Measurements from ENCODE around the gene DSN1. TPM values are rescaled to one million over a fixed set of nuclear protein-coding genes. Genes with fewer than 3 reads are reported as not detected.
"Not testable (repeated sequence)": the region's sequence is repeated elsewhere in the genome, so short reads cannot be mapped to it uniquely, and the experiment has no call there.

DSN1 gene
- total and polyA plus RNA-seq, 8 donors: 1.9 to 6.3 (median 3.3) TPM

DNA sequence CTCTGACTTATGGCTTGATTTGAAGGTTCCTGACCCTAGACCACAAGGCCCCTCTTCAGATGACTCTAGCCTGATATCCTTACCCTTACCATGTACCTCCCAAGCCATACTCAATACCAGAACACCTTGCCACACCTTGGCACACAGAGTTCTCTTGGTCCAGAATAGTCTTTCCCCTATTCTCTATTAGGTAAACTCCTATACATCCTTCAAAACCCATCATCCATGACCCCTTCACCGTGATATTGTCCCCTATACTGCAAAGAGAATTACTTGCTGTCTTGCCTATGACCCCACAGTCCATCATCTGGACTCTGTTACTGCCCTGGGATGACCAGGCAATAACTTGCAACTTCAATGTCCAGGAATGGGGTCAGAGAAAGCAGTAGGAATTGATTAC lies 31.8 kb upstream of the DSN1 start:
- Histone ChIP-seq H3K4me1 (no peaks in the 10 kb centered on the region), H3K9me3 (no peaks in the 10 kb centered on the region), H3K27ac (no peak overlapping the region), H3K36me3 (peaks cover 0 to 6% (median 0%) of the 10 kb centered on the region in 3 donors), H3K27me3 (no peaks in the 10 kb centered on the region), H3K4me3 (no peak overlapping the region)
- 95 to 100% methylated on average over 1 of the region's 1 CpG for WGBS, 2 donors
- no peak for TF ChIP-seq CTCF (IDR thresholded peaks at IDR 0.05)
- intact Hi-C loops (cut with DNase I): no loop called here
- FAIRE-seq: no peak
- ATAC-seq: no peak
- no peak for DNase-seq

- DNase-seq (no peak), FAIRE-seq (no peak), ATAC-seq (no peak)
- H3K4me3 ChIP-seq: no peak overlapping the region
- H3K36me3 ChIP-seq: peaks cover 0 to 6% (median 0%) of the 10 kb centered on the region in 3 donors
- H3K27ac ChIP-seq: no peak overlapping the region
- H3K9me3 ChIP-seq: no peaks in the 10 kb centered on the region
- no peaks in the 10 kb centered on the region for H3K4me1 ChIP-seq
- no peak for TF ChIP-seq CTCF (IDR thresholded peaks at IDR 0.05)
- intact Hi-C loops (cut with DNase I): no loop called here
- 88 to 90% methylated on average over 7 of the region's 7 CpGs for WGBS, 2 donors
- H3K27me3 ChIP-seq: no peaks in the 10 kb centered on the region
These were observed 30.9 kb upstream of the DSN1 start for GRCh38 chr20:36804425-36804824.

DNA sequence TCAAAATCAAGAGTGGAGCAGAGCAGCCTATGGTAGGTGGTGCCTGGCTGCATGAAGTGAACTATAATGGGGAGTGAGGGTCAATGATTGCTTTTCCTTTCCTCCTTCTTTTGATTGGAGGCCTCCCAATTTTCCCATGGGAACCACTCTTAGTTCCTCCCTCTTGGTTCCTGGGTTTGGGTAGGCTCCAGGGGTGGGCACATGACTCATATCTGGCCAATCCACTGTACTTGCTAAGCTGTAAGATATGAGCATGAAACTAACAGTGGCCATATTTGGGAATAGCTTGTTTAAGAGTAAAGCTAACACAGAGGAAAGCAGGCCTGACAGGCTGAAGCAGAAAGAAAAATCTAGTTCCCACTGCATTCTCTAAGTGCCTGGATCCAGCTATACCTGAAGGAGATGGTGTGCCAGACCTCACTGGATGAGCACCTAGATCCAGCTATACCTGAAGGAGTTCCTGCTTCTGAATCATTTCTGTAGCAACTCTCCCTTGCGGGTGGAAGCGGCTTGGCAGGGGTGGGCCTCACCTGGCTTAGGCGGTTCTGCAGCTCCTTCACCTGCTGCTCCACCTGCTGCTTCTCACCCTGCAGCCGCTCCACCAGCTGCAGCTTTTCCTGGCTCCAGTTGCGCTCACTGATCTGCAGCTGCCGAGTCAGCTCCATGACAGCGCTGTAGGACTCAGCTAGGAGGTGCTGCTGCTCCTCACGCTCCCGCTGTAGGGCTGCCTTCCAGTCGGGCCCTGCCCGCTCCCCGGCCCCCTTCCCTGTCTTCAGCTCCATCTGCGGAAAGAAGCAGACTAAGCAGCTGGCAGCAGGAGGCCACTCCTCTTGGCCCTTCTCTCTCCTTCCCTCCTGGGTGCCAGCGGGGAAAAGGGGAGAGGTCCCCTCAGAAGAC lies 29.0 kb upstream of the DSN1 start:
- no peak for TF ChIP-seq CTCF (IDR thresholded peaks at IDR 0.05)
- intact Hi-C loops (cut with DNase I): no loop called here
- Histone ChIP-seq H3K4me1 (no peaks in the 10 kb centered on the region), H3K4me3 (no peak overlapping the region), H3K36me3 (peaks cover 0 to 6% (median 0%) of the 10 kb centered on the region in 3 donors), H3K9me3 (no peaks in the 10 kb centered on the region), H3K27ac (no peak overlapping the region), H3K27me3 (no peaks in the 10 kb centered on the region)
- DNase-seq: no peak
- WGBS, 2 donors: 96 to 97% methylated on average over 13 to 14 of the region's 14 CpGs
- FAIRE-seq: no peak
- no peak for ATAC-seq

DNA sequence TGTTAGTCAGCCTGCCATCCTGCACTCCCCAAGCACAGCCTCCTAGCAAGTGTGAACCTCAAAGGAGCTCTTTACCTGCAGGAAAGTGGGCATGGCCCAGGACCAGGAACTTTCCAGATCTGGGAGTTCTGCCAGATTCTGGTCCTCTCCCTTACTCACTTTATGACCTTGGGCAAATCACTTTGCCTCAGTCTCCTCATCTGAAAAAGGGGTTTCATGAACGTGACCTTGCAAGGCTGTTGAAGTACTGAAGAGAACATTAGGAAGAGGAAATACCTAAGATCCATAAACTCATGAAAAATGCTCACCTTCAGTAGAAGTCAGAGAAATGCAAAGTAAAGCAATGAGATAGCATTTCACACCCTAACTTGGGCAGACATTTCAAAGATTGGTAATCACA lies 26.8 kb upstream of the DSN1 start:
- ATAC-seq: no peak
- WGBS, 2 donors: 71 to 89% methylated on average over 1 of the region's 1 CpG
- no peak for TF ChIP-seq CTCF (IDR thresholded peaks at IDR 0.05)
- Histone ChIP-seq H3K9me3 (no peaks in the 10 kb centered on the region), H3K36me3 (peaks cover 0 to 6% (median 0%) of the 10 kb centered on the region in 3 donors), H3K27me3 (no peaks in the 10 kb centered on the region), H3K4me3 (no peak overlapping the region), H3K27ac (no peak overlapping the region), H3K4me1 (no peaks in the 10 kb centered on the region)
- intact Hi-C loops (cut with DNase I): no loop called here
- DNase-seq: no peak
- no peak for FAIRE-seq

- H3K27me3 ChIP-seq; ATAC-seq; H3K36me3 ChIP-seq; H3K4me1 ChIP-seq; FAIRE-seq; intact Hi-C loops (cut with DNase I); H3K27ac ChIP-seq; DNase-seq; H3K4me3 ChIP-seq; H3K9me3 ChIP-seq: not testable (repeated sequence)
- WGBS, 2 donors: 92 to 94% methylated on average over 10 of the region's 10 CpGs
These were observed 25.8 kb upstream of the DSN1 start for GRCh38 chr20:36799313-36799712.
